OCI-LY7 (cell line): ENCODE measurements around the gene HPDL. TPM values are rescaled to one million over a fixed set of nuclear protein-coding genes. Genes with fewer than 3 reads are reported as not detected.

Experiments
- BruUV-seq: library from RNA; stranded (reverse); fragments of 400-500 nt; replicated peaks from 2 replicates; lab custom pipeline; 2021; lab: Mats Ljungman, UMichigan
- CTCF ChIA-PET: fragments of 300-600 bp; sonication (Branson Sonifier 250); formaldehyde crosslinking; loops from one replicate; lab custom pipeline; 2022; ENCODE audit warnings: antibody characterized with exemption; ENCODE audit not compliant: unreplicated experiment; lab: Charles Lee
- POLR2A ChIA-PET: fragments of 300-600 bp; sonication (Branson Sonifier 250); formaldehyde crosslinking; loops from one replicate; lab custom pipeline; 2022; ENCODE audit warnings: antibody characterized with exemption; lab: Charles Lee
- DNase-seq: peaks from one replicate; pipeline ENCODE4 v3.0.0-alpha.2; 2015; ENCODE audit warnings: low spot score
- H2AFZ ChIP-seq: fragments of 200-600 bp; sonication (generic), shearing (Covaris generic); 2 replicates; pipeline ENCODE4 v1.6.1; 2014; ENCODE audit warnings: mild to moderate bottlenecking, antibody characterized with exemption, low read length, moderate library complexity
- H3K27ac ChIP-seq: fragments of 200-600 bp; sonication (generic); 2 replicates; pipeline ENCODE4 v1.5.1; 2014; ENCODE audit warnings: mixed run types, low read depth, mild to moderate bottlenecking, moderate library complexity, low read length, inconsistent platforms; ENCODE audit not compliant: poor library complexity, severe bottlenecking
- H3K36me3 ChIP-seq: fragments of 200-600 bp; sonication (generic); 2 replicates; pipeline ENCODE4 v1.6.1; 2014; ENCODE audit warnings: mild to moderate bottlenecking, antibody characterized with exemption, low read length, moderate library complexity, mixed read lengths; ENCODE audit not compliant: insufficient read depth
- H3K4me1 ChIP-seq: fragments of 200-600 bp; sonication (generic); 2 replicates; pipeline ENCODE4 v1.5.1; 2014; ENCODE audit warnings: mild to moderate bottlenecking, low read length; ENCODE audit not compliant: insufficient read depth, poor library complexity, severe bottlenecking
- H3K4me2 ChIP-seq: fragments of 200-600 bp; sonication (generic); 2 replicates; pipeline ENCODE4 v1.6.1; 2014; ENCODE audit warnings: mild to moderate bottlenecking, low read length
- H3K4me3 ChIP-seq: fragments of 200-600 bp; sonication (generic); 2 replicates; pipeline ENCODE4 v1.5.1; 2014; ENCODE audit warnings: mild to moderate bottlenecking, low read depth, low read length; ENCODE audit not compliant: poor library complexity, severe bottlenecking
- H3K79me2 ChIP-seq: fragments of 200-600 bp; sonication (generic); 2 replicates; pipeline ENCODE4 v1.6.1; 2016; ENCODE audit warnings: low read depth, mild to moderate bottlenecking, low read length, moderate library complexity, mixed read lengths; ENCODE audit not compliant: insufficient read depth
- H3K9me2 ChIP-seq: fragments of 200-600 bp; sonication (generic); 2 replicates; pipeline ENCODE4 v1.6.1; 2016; ENCODE audit warnings: mild to moderate bottlenecking, low read length, mixed read lengths; ENCODE audit not compliant: insufficient read depth
- H3K9me3 ChIP-seq: fragments of 200-600 bp; sonication (generic); 2 replicates; pipeline ENCODE4 v1.6.1; 2014; ENCODE audit warnings: mild to moderate bottlenecking, mixed run types, low read length, mixed read lengths
- H4K20me1 ChIP-seq: fragments of 200-600 bp; sonication (generic); 2 replicates; pipeline ENCODE4 v1.6.1; 2014; ENCODE audit warnings: mild to moderate bottlenecking, antibody characterized with exemption, low read length, moderate library complexity, mixed read lengths; ENCODE audit not compliant: insufficient read depth
- EZH2phosphoT487 ChIP-seq: fragments of 200-600 bp; sonication (generic); IDR thresholded peaks from 2 replicates; pipeline ENCODE4 v1.6.1; 2018; ENCODE audit warnings: low read depth, borderline replicate concordance, mild to moderate bottlenecking, mixed run types, antibody characterized with exemption, low read length, moderate library complexity, mixed read lengths
- intact Hi-C: fragments of 100-400 bp; cut with micrococcal nuclease; formaldehyde crosslinking; loops from one replicate; pipeline ENCODE4 v1.10.0; 2022; ENCODE audit not compliant: unreplicated experiment
- total RNA-seq, 2 experiments: library from RNA; depleted of rRNA in 1 of 2; stranded (reverse); fragments of >200 nt in 1 of 2; shearing (Covaris generic) in 1 of 2; gene quantifications; 2 replicates each; pipeline ENCODE4 v1.2.3, GENCODE V29; 2014 to 2022
- TF ChIP-seq, protein P1 (sequence below): fragments of 200-600 bp; sonication (generic); conservative IDR thresholded peaks from 2 replicates; pipeline ENCODE4 v1.5.1; 2014; ENCODE audit warnings: mild to moderate bottlenecking, antibody characterized with exemption, low read length, moderate library complexity, mixed read lengths

HPDL gene
- total RNA-seq, 2 experiments from 2014 or later, result 25.2 to 25.8 TPM

DNA sequence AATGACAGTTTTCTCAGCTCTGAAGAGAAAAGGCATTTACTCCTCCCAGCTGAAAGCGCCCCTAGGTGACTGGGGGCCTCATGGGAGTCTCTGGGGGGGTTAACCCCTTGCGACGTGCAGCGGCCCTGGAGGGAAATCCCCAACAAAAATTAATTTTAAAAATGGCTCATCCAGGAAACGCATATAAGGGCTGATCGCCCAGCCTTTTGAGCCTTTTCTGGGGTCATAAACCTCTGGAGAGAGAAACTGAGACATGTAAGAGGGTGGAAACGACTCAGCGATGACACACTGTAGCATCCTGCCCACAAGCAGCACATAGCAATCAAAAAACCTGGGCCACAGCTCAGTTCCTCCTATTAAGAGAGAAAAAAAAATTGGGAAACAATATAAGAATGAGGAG, 20.4 kb upstream of the HPDL start:
- Histone ChIP-seq H3K4me2 (peak overlapping the region; percentile 95), H3K9me2 (no peaks in the 10 kb centered on the region), H2AFZ (peak overlapping the region; percentile 97), H4K20me1 (no peaks in the 10 kb centered on the region), H3K9me3 (peaks cover 7% of the 10 kb centered on the region; the same call in 1 of the 2 replicates), H3K36me3 (no peaks in the 10 kb centered on the region), H3K79me2 (no peaks in the 10 kb centered on the region; the same call in 1 of the 2 replicates), H3K27ac (peak overlapping the region; percentile 79), H3K4me3 (peak overlapping the region; percentile 43), H3K4me1 (peaks cover 31% of the 10 kb centered on the region)
- DNase-seq, result peak; percentile 70
- ChIA-PET POLR2A (interaction anchor here (0.5 to 2.9 kb wide), 12 partner anchors 8 to 594 kb away, joined by 3 to 15 read pairs (median 6); partner anchors contain the start of genes HECTD3, HPDL, MUTYH and TOE1), CTCF (no interaction called here)
- TF ChIP-seq, protein P1, sequence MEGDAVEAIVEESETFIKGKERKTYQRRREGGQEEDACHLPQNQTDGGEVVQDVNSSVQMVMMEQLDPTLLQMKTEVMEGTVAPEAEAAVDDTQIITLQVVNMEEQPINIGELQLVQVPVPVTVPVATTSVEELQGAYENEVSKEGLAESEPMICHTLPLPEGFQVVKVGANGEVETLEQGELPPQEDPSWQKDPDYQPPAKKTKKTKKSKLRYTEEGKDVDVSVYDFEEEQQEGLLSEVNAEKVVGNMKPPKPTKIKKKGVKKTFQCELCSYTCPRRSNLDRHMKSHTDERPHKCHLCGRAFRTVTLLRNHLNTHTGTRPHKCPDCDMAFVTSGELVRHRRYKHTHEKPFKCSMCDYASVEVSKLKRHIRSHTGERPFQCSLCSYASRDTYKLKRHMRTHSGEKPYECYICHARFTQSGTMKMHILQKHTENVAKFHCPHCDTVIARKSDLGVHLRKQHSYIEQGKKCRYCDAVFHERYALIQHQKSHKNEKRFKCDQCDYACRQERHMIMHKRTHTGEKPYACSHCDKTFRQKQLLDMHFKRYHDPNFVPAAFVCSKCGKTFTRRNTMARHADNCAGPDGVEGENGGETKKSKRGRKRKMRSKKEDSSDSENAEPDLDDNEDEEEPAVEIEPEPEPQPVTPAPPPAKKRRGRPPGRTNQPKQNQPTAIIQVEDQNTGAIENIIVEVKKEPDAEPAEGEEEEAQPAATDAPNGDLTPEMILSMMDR, result 0 out of 2 replicates have a peak, but pooled peaks have one; percentile 16
- no peak for TF ChIP-seq EZH2phosphoT487
- no TSS peak for BruUV-seq
- intact Hi-C loops, result no loop called here

- intact Hi-C loops, result no loop called here
Observed at GRCh38 chr1:45306905-45307304, 19.8 kb upstream of the HPDL start.

More at GRCh38 chr1:45306905-45307304, 19.8 kb upstream of the HPDL start:
- TF ChIP-seq, protein P1, result no peak
- no peak for TF ChIP-seq EZH2phosphoT487
- Histone ChIP-seq H3K27ac (peak overlapping the region; percentile 79), H3K4me3 (peak overlapping the region; percentile 43), H3K9me3 (peaks cover 11% of the 10 kb centered on the region; the same call in 1 of the 2 replicates), H2AFZ (peak overlapping the region; percentile 97), H3K36me3 (no peaks in the 10 kb centered on the region), H3K9me2 (no peaks in the 10 kb centered on the region), H4K20me1 (no peaks in the 10 kb centered on the region), H3K4me1 (peaks cover 31% of the 10 kb centered on the region), H3K4me2 (peak overlapping the region; percentile 95), H3K79me2 (no peaks in the 10 kb centered on the region; the same call in 1 of the 2 replicates)
- no peak for DNase-seq
- ChIA-PET POLR2A (interaction anchor here (0.7 to 2.9 kb wide), 11 partner anchors 8 to 295 kb away, joined by 3 to 15 read pairs (median 4); partner anchors contain the start of genes HECTD3, MUTYH, TOE1 and UROD), CTCF (no interaction called here)
- no TSS peak for BruUV-seq
